Activated naive CD8-positive, alpha-beta T cell treated with anti-CD3 and anti-CD28 coated beads, Interleukin-2, amount 50 U/mL, for 16 hours (primary cell): ENCODE measurements around the gene SERPINA5.

ENCODE experiments used
- DNase-seq: peaks from one replicate; pipeline ENCODE4 v3.0.0-alpha.2; 2020; ENCODE audit warnings: low read depth, low spot score

SERPINA5 gene, protein sequence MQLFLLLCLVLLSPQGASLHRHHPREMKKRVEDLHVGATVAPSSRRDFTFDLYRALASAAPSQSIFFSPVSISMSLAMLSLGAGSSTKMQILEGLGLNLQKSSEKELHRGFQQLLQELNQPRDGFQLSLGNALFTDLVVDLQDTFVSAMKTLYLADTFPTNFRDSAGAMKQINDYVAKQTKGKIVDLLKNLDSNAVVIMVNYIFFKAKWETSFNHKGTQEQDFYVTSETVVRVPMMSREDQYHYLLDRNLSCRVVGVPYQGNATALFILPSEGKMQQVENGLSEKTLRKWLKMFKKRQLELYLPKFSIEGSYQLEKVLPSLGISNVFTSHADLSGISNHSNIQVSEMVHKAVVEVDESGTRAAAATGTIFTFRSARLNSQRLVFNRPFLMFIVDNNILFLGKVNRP

DNA sequence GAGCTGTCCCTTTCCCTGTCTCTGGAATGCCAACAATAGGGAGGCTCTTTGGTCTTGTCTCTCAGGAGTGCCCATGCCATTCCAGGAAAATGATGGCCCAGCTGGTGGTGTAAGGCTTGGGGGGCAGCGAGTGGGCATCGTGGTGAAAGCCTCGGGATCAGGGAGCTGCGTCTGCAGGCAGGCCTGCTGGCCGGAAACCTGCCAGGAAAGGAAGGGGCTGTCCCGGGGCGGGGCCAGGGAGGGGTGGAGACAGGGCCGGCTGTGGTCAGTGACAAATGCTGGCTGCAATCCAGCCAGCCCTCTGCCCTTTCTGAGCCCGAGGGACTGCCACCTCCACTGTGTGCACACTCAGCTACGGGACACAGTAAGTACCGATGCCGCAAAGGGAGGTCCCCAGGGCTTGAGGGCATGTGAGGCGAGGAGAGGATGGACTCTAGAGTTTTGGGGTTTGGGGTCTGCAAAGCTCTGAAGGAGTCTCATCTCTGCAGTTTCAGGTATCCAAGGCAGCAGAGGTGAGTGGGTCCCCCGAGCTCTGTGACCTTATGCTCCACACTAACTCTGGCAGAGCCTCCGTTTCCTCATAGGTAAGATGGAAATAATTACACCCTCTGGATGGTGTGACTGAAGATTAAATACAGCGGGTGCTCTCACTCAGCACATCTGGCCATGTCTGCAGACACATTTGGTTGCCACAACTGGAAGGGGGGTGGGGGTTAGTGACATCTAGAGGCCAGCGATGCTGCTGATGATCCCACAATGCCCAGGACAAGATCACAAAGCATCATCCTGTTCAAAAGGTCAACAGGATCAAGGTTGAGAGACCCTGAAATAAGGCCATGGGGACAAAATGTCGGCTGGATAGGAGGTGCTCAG is at the start of gene SERPINA5:
Gene SERPINA5, plus strand, starts transcription at position 300 of the 873 bp plus-strand sequence. CDS start 5,937 bp downstream, outside the sequence.
- DNase-seq: no peak

DNA sequence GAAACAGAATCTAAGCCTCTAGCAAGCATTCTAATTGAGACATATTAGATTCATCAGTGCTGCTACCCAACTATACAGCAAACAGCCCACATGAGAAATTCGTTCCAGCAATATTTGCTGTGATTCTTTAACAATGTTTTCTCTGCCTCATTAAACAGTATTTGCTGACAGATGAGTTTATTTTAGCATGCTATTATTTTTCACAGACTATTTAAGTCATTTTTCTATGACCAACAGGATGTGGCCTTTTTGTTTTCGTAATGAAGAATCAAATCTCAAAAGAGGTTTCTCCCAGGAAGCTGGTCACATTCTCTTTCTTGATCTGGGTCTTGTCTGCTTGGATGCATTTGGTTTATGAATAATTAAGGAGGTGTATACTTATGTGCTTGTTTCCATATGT is 48.8 kb upstream of the SERPINA5 start:
- DNase-seq: no peak

DNA sequence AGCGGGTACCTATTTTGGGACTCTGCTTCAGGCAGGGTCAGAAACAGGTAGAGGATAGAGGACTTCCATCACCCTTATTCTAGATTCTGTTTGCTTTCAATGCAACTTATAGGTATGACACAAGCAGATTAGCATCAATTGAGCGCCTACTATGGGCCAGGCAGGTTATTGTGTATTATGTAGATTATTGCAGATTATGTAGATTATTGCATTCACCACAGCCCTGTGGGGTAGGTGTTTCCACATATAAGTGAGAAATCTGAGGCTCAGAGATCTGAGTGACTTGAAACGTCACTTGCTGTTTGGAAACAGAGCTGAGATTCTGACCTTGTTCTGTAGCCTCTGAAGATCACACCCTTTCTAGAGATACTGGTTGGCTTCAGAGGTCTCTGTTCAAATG is 45.7 kb upstream of the SERPINA5 start:
- DNase-seq: no peak

DNA sequence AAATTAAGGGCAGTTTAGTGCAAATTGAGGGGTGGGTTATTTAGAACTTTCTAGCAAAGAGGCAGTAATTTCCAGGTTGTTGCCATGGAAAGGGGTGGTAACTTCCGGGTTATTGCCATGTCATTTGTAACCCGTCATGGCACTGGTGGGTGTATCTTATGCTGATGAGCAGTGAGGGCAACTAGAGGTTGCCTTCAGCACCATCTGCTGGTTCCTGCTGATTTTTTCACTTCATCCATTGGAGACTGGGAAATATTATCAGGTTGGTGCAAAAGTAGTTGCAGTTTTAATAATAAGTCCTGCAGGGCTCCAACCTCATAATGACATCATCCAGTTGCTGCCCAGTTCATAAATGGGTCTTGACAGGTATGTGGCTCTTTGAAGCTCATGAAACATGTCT is 44.4 kb upstream of the SERPINA5 start:
- DNase-seq: no peak

DNA sequence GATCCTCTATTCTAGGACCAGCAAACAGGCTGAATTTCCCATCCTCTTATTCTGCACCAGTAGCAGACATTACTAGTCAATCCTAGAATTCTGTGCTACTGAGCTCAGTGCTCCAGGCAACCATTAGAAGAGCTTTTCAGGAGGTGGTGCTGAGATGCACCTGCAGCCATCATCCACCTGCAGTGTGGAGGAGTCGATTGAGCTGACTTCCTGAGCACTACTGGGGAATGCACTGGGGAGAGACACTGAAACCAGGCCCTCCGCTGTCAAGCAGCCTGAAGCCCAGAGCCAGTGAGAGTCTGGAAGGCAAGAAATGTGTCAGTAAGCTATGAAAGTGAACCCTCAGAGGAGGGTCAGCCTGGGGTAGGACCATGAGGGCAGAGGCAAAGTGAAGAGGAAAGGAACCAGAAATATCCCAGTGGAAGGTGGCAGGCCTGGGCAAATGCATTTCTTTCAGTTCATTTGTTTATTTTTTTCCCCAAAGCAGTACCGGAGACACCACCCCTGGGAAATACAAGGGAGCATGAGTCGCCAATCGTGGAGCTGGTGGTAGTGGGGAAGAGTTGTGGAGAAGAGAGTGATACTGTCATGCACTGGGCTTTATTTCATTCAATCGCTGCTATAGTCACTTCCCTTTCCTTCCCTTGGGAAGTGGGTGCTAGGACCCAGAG is 43.0 kb upstream of the SERPINA5 start:
- DNase-seq: no peak

DNA sequence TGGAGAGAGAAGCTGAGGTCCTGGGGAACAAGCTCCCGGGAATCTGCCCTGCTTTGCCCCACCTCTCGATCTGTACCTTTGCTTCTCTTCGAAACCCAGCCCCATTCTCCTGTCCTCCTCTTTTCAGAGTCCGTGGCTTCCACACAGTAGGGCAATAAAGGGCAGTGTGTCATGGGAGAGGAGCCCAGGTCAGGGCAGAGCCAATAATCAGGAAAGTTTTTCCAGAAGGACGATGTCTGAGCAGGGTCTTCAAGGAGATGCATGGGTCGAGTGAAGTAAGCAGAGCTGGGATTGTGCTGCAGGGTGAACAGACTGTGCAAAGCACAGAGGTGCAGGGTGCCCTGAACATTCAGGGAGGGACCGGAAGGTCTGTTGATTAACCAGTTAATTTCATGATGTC is 42.0 kb upstream of the SERPINA5 start:
- DNase-seq: no peak

DNA sequence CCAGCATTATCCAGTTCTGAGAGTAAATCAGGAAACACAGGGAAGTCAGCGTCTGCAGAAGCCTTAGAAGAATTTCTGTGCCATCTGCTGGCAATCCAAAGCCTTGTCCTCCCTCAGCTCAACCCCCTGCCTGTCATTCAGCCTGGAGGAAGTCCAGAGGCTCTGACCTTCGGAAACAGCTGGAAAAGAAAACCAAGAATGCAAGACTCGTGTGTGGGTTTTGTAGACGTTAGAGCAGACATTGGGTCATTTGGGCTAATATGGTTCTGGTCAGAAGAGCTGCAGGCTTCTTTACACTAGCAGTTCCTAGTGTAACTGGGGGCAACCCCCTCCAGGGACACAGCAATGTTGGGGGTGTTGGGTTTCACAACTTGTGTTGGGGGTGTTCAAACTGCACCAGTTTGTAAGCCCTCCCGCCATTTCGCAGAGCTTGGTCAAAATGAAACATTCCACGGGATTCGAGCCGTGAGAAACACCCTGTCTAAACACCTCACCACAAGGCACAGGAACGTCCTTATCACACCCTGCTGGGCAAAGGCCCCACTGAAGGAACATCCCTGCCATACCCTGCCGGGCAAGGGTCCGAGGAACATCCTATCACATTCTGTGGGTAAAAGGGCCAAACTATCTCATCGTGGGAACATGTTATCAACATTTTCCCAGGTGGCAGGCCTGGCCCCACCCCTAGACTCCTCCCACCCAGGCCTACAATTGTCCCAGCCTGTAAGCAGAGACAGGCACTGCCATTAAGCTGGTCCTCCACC is 41.0 kb upstream of the SERPINA5 start:
- no peak for DNase-seq

DNA sequence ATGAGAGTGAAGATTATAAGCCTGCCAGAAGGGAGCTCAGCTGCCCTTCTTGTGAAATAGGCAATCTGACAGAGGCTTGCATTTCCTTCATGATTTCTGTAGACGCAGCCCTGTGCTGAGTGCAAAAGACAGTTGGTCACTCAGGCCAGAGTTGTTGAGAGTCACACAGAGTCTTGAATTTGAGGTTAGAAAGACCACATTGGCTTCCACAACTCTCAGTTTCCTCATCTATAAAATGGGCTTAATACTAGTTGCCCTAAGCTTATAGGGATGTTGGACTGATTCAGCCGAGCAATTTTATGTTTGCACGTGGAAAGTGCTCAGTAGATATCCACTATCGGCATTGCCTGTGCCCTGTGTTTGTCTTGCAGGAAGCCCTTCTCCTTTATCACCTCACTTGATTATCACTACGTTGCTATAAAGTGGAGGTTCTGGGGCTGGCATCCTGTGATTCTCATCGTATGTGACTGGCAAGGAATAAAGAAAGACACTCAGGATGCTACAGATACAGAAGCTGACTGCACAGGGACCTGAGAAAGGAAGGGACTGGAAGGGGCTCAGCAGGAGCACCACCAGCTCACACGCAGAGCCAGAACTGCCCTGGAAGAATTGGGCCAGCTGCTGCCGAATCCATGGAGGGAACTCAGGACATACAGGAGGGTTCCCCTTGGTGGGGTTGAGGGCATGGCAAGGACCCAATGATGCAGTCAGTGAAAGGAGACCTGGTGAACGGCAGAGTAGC is 39.8 kb upstream of the SERPINA5 start:
- DNase-seq: no peak

DNA sequence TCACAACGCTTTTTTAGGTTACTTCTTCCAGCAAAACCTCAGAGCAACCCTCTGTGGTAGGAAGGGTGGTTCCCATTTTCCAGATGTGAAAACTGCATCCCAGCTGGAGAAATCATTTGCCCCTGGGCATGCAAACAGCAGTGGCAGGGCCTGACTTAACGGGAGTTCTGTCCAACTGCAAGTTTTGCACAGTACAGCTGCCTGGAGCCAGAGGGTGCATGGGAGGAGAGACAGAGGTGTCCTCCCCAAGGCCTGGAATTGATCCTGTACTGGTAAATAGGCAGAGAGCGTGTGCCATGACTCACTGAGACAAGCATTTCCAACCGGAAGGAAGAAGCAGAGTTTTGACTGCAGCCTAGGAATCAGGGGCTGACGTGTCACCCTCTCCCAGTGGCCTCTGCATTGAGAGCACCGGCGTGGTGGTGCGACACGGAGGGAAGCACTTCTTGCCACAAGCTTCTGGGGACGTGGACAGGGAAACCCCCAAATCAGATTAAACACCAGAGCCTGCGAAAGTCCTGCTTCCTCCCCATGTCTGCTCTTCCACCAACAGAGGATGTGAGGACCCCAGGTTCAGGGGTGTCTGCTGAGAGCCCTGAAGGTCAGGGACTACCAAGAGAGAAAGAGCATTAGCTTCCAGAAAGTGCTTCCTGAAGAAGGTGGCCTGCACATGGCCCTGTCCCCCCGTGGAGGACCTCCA is 39.0 kb upstream of the SERPINA5 start:
- no peak for DNase-seq

DNA sequence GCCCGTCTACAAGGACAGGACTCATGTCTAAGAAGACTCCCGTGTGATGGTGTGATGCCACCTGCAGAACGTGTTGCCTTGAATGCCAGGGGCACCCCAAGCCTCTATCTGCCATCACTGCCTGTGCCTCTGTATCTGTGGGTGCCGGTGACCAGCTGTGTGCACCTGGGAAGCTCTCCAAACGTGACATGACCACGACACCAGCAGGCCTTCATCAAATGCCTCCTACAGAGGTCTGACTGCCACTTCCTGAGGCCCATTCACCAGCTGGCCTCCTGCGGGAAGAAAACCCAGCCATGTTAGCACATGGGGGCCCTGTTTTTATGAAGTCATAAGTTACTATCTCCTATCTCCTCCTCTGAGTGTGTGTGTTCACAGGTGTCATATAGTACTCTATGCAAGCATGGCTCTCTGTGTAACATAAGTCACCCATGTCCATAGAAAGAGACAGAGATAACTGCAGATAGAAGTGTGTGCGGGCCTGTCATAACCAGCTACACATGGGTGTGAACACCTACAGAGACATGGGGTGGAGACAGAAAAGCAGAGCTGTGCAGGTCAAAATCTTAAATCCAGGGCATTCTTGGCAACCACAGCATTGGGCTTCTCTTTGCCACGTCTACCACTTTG is 38.3 kb upstream of the SERPINA5 start:
- no peak for DNase-seq

DNA sequence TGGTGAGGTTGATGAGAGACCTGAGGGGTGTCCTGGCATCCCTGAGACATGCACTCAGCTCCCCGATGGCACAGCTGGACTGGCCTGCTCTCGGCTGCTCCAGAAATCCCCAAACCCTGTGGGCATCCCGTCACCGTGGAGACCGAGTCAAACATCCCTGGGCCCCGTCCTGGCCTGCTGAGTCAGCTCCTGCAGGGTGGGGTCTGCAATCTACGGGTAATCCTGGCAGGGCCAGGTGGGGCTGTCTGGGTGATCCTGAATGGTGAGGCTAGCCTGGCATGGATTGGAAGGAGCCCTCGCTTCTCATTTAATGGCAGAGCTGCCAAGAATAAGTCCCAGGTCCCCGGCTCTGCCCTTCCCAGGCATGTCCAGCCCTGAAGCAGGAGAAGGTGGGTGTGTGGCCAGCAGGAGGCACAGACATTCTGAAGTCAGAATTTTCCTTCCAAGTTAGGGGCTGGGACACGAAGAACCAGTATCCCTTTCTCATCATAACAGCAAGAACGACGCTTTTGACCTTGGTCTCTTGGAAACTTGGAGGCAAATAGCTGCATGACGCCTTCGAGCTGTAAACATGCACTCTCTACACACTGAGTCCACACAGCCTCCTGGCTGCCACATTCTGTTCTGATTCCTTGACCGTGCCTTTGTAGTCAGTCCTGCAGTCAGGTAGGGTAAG is 37.6 kb upstream of the SERPINA5 start:
- DNase-seq: no peak

DNA sequence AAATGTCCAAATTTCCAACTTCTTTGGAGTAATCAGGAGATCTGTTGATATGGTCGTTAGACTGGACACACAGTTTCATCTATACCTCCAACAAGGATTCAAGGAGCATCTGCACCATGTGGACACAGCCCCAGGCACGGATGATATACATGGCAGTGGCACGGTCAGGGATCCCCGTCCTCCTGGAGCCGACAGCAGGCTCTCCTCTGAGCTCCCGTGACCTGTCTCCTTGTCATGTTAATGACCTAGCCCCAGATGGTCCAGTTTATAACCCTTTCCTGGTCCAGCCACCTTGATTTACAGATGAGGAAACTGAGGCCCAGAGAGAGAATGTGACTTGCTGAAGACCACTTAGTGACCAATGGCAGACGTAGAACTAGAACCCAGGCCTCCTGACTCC is 36.5 kb upstream of the SERPINA5 start:
- DNase-seq: no peak

DNA sequence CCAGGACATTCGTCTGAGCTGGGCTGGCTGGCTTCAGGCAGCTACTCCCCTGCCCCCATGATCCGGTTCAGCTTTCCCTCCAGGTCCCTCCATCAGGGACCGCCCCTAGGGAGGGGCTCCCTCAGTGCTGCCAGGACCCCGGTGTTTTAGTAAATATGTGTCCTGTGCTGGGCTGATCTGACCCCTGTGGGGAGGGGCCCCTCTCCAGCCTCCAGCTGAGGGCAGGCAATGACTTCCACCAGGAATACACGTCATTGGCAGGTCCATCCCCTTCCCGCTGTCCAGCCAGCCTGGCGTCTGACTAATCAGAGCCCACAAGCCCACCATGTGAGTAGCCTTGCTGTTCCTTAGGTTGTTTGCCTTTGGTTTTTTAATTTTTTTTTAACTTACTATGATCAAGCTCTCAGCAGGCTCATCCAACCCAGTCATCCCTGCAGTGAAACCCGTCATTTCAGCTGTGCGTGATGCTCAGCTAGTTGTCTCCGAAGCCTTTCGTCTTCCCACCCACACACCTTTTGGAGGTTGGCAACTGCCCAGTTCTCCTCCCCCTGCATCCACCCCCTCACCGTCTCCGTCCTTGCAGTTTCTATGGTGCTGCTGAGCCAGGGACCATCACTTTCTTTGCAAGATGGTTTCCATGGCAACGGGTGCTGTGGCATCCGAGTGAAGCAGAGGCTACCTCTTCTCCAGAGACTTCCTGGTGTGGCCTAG is 35.9 kb upstream of the SERPINA5 start:
- no peak for DNase-seq

DNA sequence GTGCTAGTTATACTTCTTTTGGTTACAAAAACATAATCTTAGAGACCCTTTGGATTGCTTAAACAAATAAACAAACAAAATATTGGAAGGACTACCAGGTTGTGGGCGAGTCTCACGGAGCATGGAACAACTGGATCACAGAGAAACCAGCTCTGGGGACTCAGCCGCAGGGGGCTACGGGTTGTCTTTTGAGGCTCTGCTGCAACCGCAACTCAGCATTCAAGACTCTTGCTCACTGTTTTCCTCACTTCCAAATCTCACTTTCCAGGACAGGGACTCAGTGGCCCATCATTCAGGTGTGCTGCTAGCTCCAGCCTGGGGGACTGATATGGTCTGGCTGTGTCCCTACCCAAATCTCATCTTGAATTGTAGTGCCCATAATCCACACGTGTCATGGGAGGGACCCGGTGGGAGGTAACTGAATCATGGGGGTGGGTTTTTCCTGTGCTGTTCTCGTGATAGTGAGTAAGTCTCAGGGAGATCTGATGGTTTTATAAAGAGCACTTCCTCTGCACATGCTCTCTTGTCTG is 34.0 kb upstream of the SERPINA5 start:
- no peak for DNase-seq

DNA sequence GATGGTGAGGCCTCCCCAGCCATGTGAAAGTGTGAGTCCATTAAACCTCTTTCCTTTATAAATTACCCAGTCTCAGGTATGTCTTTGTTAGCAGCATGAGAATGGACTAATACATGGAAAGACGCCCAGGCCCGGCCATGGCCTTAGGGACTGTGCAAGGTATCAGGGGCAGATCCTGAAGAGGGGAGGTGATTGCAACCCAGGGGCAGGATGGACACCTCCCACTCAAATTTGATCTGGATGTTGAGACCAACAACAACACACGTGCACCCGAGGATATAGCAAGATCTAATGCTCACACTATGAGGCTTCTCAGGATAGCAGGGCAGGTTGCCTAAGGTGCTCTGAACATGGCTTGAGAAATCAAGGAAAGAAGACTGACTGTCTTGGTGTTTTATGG is 33.5 kb upstream of the SERPINA5 start:
- no peak for DNase-seq

DNA sequence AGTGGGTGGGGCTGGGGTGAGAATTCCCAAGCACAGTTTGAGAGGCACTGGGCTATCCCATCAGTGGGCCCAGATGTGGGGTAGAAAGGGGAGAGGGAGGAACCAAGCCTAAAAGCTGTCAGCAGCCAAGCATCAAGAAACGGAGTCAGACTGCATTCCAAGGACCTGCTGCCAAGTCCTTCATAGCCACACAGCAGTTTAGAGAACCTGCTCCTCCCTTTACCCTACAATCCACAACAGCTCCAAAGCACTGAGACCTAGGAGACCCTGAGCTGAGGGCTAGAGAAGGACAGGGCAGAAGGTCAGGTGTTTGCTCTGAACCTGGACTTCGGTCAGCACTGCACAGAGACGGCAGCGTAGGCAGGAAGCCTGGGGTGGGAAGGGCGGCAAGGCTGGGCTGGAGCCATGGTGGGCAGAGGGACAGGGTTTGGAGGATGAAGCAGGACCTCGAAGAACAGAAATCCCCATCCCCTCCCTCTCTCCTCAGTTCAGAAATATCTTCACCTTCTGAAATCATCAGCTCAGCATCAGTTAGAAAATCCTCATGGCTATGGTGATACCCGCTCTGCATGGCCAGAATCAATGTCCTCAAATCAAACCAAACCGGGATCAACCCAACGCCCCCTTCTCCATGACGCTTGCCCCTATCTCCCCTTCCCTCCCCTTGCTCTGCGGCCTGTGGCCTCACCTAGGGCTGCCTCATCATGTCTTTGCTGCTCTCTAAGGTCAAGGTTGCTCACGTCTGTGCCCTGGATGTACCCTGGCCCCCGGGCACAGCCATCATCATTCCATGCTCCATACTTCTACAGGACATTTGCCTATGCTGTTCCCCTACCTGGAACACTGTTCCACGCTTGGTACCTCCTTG is 32.9 kb upstream of the SERPINA5 start:
- no peak for DNase-seq
